IMR-90 (cell line): ENCODE results near the gene COL23A1. TPM values are rescaled to one million over a fixed set of nuclear protein-coding genes. Genes with fewer than 3 reads are reported as not detected.

Experiments
- ATAC-seq: fragments of 200-7000 bp; cut with Tn5 transposase; 2 replicates; pipeline ENCODE4 v1.9.1; 2020; ENCODE audit warnings: low read depth, mild to moderate bottlenecking, moderate library complexity
- BruUV-seq: library from RNA; stranded (reverse); fragments of 400-500 nt; replicated peaks from 2 replicates; lab custom pipeline; 2021; lab: Mats Ljungman, UMichigan
- CTCF ChIA-PET: fragments of 300-600 bp; formaldehyde crosslinking; extraction: SDS; loops from one replicate; lab custom pipeline; 2021; ENCODE audit warnings: antibody characterized with exemption; lab: Yijun Ruan, JAX
- POLR2A ChIA-PET: fragments of 300-600 bp; sonication (Branson Sonifier 250); formaldehyde crosslinking; loops from one replicate; lab custom pipeline; 2022; ENCODE audit warnings: antibody characterized with exemption; ENCODE audit not compliant: unreplicated experiment; lab: Charles Lee
- DNase-seq: peaks from one replicate; pipeline ENCODE4 v3.0.0; 2013
- H2AFZ ChIP-seq: replicated peaks from 2 replicates; pipeline ENCODE3; 2013; ENCODE audit warnings: low read length, mild to moderate bottlenecking; ENCODE audit not compliant: poor library complexity
- H2AK5ac ChIP-seq: 2 replicates; pipeline ENCODE4 v1.6.1; 2013; ENCODE audit warnings: low read depth, low read length, inconsistent platforms
- H2AK9ac ChIP-seq: replicated peaks from 2 replicates; pipeline ENCODE3; 2013; ENCODE audit warnings: mild to moderate bottlenecking, low read depth, low read length, moderate library complexity; ENCODE audit not compliant: poor library complexity
- H2BK120ac ChIP-seq: 2 replicates; pipeline ENCODE4 v1.6.1; 2013; ENCODE audit warnings: low read depth, low read length, inconsistent platforms
- H2BK15ac ChIP-seq: 3 replicates; pipeline ENCODE4 v1.6.1; 2013; ENCODE audit warnings: low read depth, low read length, inconsistent platforms
- H2BK20ac ChIP-seq: 2 replicates; pipeline ENCODE4 v1.6.1; 2013; ENCODE audit warnings: low read depth, mild to moderate bottlenecking, inconsistent platforms, low read length, moderate library complexity
- H2BK5ac ChIP-seq: 2 replicates; pipeline ENCODE4 v1.6.1; 2013; ENCODE audit warnings: mild to moderate bottlenecking, low read depth, low read length, inconsistent platforms; ENCODE audit not compliant: poor library complexity, severe bottlenecking
- H3K14ac ChIP-seq: replicated peaks from 2 replicates; pipeline ENCODE4 v1.6.1; 2013; ENCODE audit warnings: low read depth, low read length, inconsistent platforms
- H3K18ac ChIP-seq: 2 replicates; pipeline ENCODE4 v1.6.1; 2013; ENCODE audit warnings: low read depth, low read length, control low read depth
- H3K23ac ChIP-seq: 2 replicates; pipeline ENCODE4 v1.6.1; 2013; ENCODE audit warnings: low read depth, low read length, inconsistent platforms
- H3K27ac ChIP-seq: 2 replicates; pipeline ENCODE4 v1.5.1; 2013; ENCODE audit warnings: mild to moderate bottlenecking, control low read depth, low read length; ENCODE audit not compliant: insufficient read depth
- H3K27me3 ChIP-seq: 2 replicates; pipeline ENCODE4 v1.6.1; 2013; ENCODE audit warnings: low read length; ENCODE audit not compliant: control insufficient read depth, insufficient read depth
- H3K36me3 ChIP-seq: 2 replicates; pipeline ENCODE4 v1.6.1; 2013; ENCODE audit warnings: low read length, mixed read lengths; ENCODE audit not compliant: control insufficient read depth, insufficient read depth
- H3K4ac ChIP-seq: 2 replicates; pipeline ENCODE4 v1.6.1; 2013; ENCODE audit warnings: low read depth, low read length, inconsistent platforms
- H3K4me1 ChIP-seq: 2 replicates; pipeline ENCODE4 v1.6.1; 2013; ENCODE audit warnings: low read length, mixed read lengths; ENCODE audit not compliant: control insufficient read depth, insufficient read depth
- H3K4me2 ChIP-seq: 2 replicates; pipeline ENCODE4 v1.6.1; 2013; ENCODE audit warnings: low read depth, mild to moderate bottlenecking, control low read depth, low read length, moderate library complexity
- H3K4me3 ChIP-seq: 2 replicates; pipeline ENCODE4 v1.5.1; 2013; ENCODE audit warnings: low read depth, mild to moderate bottlenecking, control low read depth, low read length, moderate library complexity; ENCODE audit not compliant: insufficient read depth
- H3K56ac ChIP-seq: 2 replicates; pipeline ENCODE4 v1.6.1; 2013; ENCODE audit warnings: low read length, inconsistent platforms; ENCODE audit not compliant: insufficient read depth; ENCODE audit errors: extremely low read depth
- H3K79me1 ChIP-seq, 2 experiments: 2 replicates each; pipeline ENCODE4 v1.6.1; 2013; ENCODE audit warnings: low read length in 2 of 2, inconsistent platforms in 1 of 2, low read depth in 1 of 2
- H3K9ac ChIP-seq: 2 replicates; pipeline ENCODE4 v1.6.1; 2013; ENCODE audit warnings: low read depth, low read length, control low read depth
- H3K9me1 ChIP-seq: 2 replicates; pipeline ENCODE4 v1.6.1; 2013; ENCODE audit warnings: low read length, inconsistent platforms; ENCODE audit not compliant: insufficient read depth
- H3K9me3 ChIP-seq: 2 replicates; pipeline ENCODE4 v1.6.1; 2013; ENCODE audit warnings: low read length; ENCODE audit not compliant: control insufficient read depth, insufficient read depth
- H4K20me1 ChIP-seq: 2 replicates; pipeline ENCODE4 v1.6.1; 2013; ENCODE audit warnings: low read length, inconsistent platforms; ENCODE audit not compliant: insufficient read depth
- H4K5ac ChIP-seq: 2 replicates; pipeline ENCODE4 v1.6.1; 2013; ENCODE audit warnings: mild to moderate bottlenecking, low read depth, low read length, control low read depth
- H4K8ac ChIP-seq, 2 experiments: 2 replicates each; pipeline ENCODE4 v1.6.1; 2013; ENCODE audit warnings: low read depth in 2 of 2, low read length in 2 of 2, control low read depth in 1 of 2, inconsistent platforms in 1 of 2
- H4K91ac ChIP-seq: 2 replicates; pipeline ENCODE4 v1.6.1; 2013; ENCODE audit warnings: low read depth, low read length, inconsistent platforms; ENCODE audit not compliant: insufficient read depth
- BHLHE40 ChIP-seq: fragments of 150-350 bp; IDR thresholded peaks from 2 replicates; pipeline ENCODE4 v1.6.1; 2016; ENCODE audit warnings: mild to moderate bottlenecking, low read depth, low read length
- CHD1 ChIP-seq: IDR thresholded peaks from 2 replicates; pipeline ENCODE4 v1.6.1; 2012; ENCODE audit warnings: low read depth, low read length, improper control_type of control experiment
- FOS ChIP-seq: fragments of 150-350 bp; IDR thresholded peaks from 2 replicates; pipeline ENCODE4 v1.6.1; 2016; ENCODE audit warnings: low read depth, low read length
- MAFK ChIP-seq: IDR thresholded peaks from 2 replicates; pipeline ENCODE4 v1.6.1; 2012; ENCODE audit warnings: low read depth, low read length, improper control_type of control experiment
- MXI1 ChIP-seq: IDR thresholded peaks from 2 replicates; pipeline ENCODE4 v1.6.1; 2012; ENCODE audit warnings: low read depth, mild to moderate bottlenecking, low read length, moderate library complexity, borderline replicate concordance
- NFE2L2 ChIP-seq: fragments of 150-350 bp; IDR thresholded peaks from 2 replicates; pipeline ENCODE4 v1.6.1; 2016; ENCODE audit warnings: low read depth, mild to moderate bottlenecking, low read length
- POLR2A ChIP-seq: IDR thresholded peaks from 2 replicates; pipeline ENCODE4 v1.6.1; 2012; ENCODE audit warnings: mild to moderate bottlenecking, low read depth, low read length
- RAD21 ChIP-seq: IDR thresholded peaks from 2 replicates; pipeline ENCODE4 v1.6.1; 2012; ENCODE audit warnings: low read length, improper control_type of control experiment
- SMC3 ChIP-seq: fragments of 150-350 bp; IDR thresholded peaks from 2 replicates; pipeline ENCODE4 v1.6.1; 2016; ENCODE audit warnings: low read depth, mild to moderate bottlenecking, antibody characterized with exemption, low read length, moderate library complexity
- WGBS, 2 experiments: methylation state at CpG; one replicate each; pipeline versions ENCODE4 v1.1.5 to v1.1.7; 2013; ENCODE audit warnings: missing lambda C conversion rate in 2 of 2; ENCODE audit not compliant: insufficient read length in 1 of 2; ENCODE audit errors: extremely low coverage in 2 of 2; 5-methylcytosine and 5-hydroxymethylcytosine counted together
- dilution Hi-C: fragments of 300-500 bp; cut with HindIII; formaldehyde crosslinking; loops from one replicate; pipeline ENCODE4 v1.14.3; 2018; ENCODE audit warnings: low sequenced_read_pairs; ENCODE audit not compliant: unreplicated experiment
- in situ Hi-C: fragments of 300-500 bp; cut with MboI; formaldehyde crosslinking; loops from 3 replicates; pipeline ENCODE4 v1.14.3; 2019; ENCODE audit warnings: low sequenced_read_pairs, inconsistent platforms, mixed read lengths
- intact Hi-C: fragments of 100-400 bp; cut with micrococcal nuclease; formaldehyde crosslinking; loops from 2 replicates; pipeline ENCODE4 v1.10.0; 2022
- polyA plus RNA-seq, 3 experiments: library from polyadenylated mRNA; depleted of rRNA; stranded (reverse); fragments of >200 nt; gene quantifications; 2 replicates each; pipeline ENCODE4 v1.2.3, GENCODE V29; 2012; ENCODE audit warnings: low replicate concordance in 1 of 3
- total RNA-seq: library from RNA; depleted of rRNA; stranded (reverse); fragments of >200 nt; gene quantifications from 2 replicates; pipeline ENCODE4 v1.2.3, GENCODE V29; 2012
- TF ChIP-seq, protein P1 (sequence below): conservative IDR thresholded peaks from 2 replicates; pipeline ENCODE4 v1.5.1; 2012; ENCODE audit warnings: mild to moderate bottlenecking, low read depth, low read length, improper control_type of control experiment
- TF ChIP-seq, protein P2 (sequence below): fragments of 150-350 bp; IDR thresholded peaks from 2 replicates; pipeline ENCODE4 v1.6.1; 2017; ENCODE audit warnings: mild to moderate bottlenecking, antibody characterized with exemption, low read length, low read depth
- TF ChIP-seq, protein P3 (sequence below): fragments of 150-350 bp; IDR thresholded peaks from 2 replicates; pipeline ENCODE4 v1.6.1; 2016; ENCODE audit warnings: low read depth, mild to moderate bottlenecking, low read length, moderate library complexity, borderline replicate concordance

The COL23A1 gene
- total and polyA plus RNA-seq, 2 of the 4 experiments (the other 2 are of a cell fraction): not detected

DNA sequence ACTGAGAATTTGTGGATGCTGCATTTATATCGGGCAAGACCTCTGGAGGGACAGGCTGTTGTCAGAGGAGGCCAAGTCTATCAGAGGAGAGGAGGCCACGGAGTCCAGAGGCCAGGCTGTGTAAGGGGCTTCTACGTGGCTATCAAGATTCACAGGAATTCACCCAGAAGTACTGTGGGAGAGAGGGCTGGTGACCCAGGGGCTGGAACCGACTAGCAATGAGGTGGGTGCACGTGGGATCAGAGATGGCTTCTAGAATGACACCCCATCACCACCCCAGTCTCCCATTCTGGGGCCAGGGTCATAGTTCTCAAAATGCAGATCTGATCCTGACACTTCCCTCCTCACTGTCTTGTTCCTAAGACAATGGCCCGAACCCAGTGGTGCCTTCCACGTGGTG, 296.4 kb downstream of the COL23A1 start:
- Histone ChIP-seq H2AFZ (no peak overlapping the region), H4K8ac (no peak overlapping the region), H3K9me1 (no peaks in the 10 kb centered on the region), H3K9me3 (peaks cover 11% of the 10 kb centered on the region), H3K23ac (no peak overlapping the region), H4K91ac (no peak overlapping the region), H2AK5ac (no peak overlapping the region), H3K14ac (no peak overlapping the region), H3K18ac (no peak overlapping the region), H4K5ac (no peak overlapping the region), H2BK5ac (no peak overlapping the region), H3K4me1 (no peaks in the 10 kb centered on the region), H2BK120ac (no peak overlapping the region), H3K79me1 (no peaks in the 10 kb centered on the region), H3K27me3 (no peaks in the 10 kb centered on the region; the same call in 1 of the 2 replicates), H4K20me1 (no peaks in the 10 kb centered on the region), H3K4me2 (no peak overlapping the region), H3K9ac (no peak overlapping the region), H3K4ac (no peak overlapping the region), H2BK15ac (no peak overlapping the region), H2BK20ac (no peak overlapping the region), H3K36me3 (no peaks in the 10 kb centered on the region), H3K56ac (no peak overlapping the region), H2AK9ac (no peak overlapping the region), H3K4me3 (no peak overlapping the region), H3K27ac (no peak overlapping the region)
- DNase-seq: no peak
- BruUV-seq: no TSS peak
- ChIA-PET POLR2A (no interaction called here), CTCF (no interaction called here)
- no peak for ATAC-seq
- intact Hi-C loops: no loop called here
- dilution Hi-C loops: no loop called here
- in situ Hi-C loops: loop anchor here (25.0 kb wide), 1 partner anchor 1193 kb away; no protein-coding TSS in a partner anchor
- WGBS, 2 experiments: no CpG with 5 or more reads among the region's 7 CpGs
- TF ChIP-seq BHLHE40 (no peak), RAD21 (no peak), CHD1 (no peak), SMC3 (no peak), MAFK (no peak), FOS (no peak), NFE2L2 (no peak), MXI1 (no peak), POLR2A (no peak)
- TF ChIP-seq, protein P1, sequence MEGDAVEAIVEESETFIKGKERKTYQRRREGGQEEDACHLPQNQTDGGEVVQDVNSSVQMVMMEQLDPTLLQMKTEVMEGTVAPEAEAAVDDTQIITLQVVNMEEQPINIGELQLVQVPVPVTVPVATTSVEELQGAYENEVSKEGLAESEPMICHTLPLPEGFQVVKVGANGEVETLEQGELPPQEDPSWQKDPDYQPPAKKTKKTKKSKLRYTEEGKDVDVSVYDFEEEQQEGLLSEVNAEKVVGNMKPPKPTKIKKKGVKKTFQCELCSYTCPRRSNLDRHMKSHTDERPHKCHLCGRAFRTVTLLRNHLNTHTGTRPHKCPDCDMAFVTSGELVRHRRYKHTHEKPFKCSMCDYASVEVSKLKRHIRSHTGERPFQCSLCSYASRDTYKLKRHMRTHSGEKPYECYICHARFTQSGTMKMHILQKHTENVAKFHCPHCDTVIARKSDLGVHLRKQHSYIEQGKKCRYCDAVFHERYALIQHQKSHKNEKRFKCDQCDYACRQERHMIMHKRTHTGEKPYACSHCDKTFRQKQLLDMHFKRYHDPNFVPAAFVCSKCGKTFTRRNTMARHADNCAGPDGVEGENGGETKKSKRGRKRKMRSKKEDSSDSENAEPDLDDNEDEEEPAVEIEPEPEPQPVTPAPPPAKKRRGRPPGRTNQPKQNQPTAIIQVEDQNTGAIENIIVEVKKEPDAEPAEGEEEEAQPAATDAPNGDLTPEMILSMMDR: no peak
- TF ChIP-seq, protein P2, sequence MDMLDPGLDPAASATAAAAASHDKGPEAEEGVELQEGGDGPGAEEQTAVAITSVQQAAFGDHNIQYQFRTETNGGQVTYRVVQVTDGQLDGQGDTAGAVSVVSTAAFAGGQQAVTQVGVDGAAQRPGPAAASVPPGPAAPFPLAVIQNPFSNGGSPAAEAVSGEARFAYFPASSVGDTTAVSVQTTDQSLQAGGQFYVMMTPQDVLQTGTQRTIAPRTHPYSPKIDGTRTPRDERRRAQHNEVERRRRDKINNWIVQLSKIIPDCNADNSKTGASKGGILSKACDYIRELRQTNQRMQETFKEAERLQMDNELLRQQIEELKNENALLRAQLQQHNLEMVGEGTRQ: no peak
- TF ChIP-seq, protein P3, sequence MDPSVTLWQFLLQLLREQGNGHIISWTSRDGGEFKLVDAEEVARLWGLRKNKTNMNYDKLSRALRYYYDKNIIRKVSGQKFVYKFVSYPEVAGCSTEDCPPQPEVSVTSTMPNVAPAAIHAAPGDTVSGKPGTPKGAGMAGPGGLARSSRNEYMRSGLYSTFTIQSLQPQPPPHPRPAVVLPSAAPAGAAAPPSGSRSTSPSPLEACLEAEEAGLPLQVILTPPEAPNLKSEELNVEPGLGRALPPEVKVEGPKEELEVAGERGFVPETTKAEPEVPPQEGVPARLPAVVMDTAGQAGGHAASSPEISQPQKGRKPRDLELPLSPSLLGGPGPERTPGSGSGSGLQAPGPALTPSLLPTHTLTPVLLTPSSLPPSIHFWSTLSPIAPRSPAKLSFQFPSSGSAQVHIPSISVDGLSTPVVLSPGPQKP: no peak
